ENCODE results near the gene GPC6.
A peak's percentile ranks its signal among the peaks of the same experiment; 100 is the strongest.

The GPC6 gene

GRCh38 chr13:93418398-93418797 is 191.8 kb downstream of the GPC6 start:
- Mint-ChIP-seq H3K27me3 (ENCODE audit: low read depth) (no peaks in the 10 kb centered on the region), H3K36me3 (ENCODE audit: low read depth) (no peaks in the 10 kb centered on the region), H3K4me3 (no peak overlapping the region), H3K4me1 (no peaks in the 10 kb centered on the region), H3K9me3 (no peaks in the 10 kb centered on the region), H3K27ac (no peak overlapping the region)
- TF ChIP-seq CTCF (IDR thresholded peaks at IDR 0.05; ENCODE audit: unreplicated experiment in 3 of 3) = no peak

GRCh38 chr13:93420206-93420605 is 193.6 kb downstream of the GPC6 start:
- TF ChIP-seq CTCF (IDR thresholded peaks at IDR 0.05; ENCODE audit: unreplicated experiment in 3 of 3) = no peak
- H3K9me3 Mint-ChIP-seq = no peaks in the 10 kb centered on the region
- no peak overlapping the region for H3K27ac Mint-ChIP-seq
- H3K36me3 Mint-ChIP-seq (ENCODE audit: low read depth) = no peaks in the 10 kb centered on the region
- H3K4me1 Mint-ChIP-seq = no peaks in the 10 kb centered on the region
- H3K4me3 Mint-ChIP-seq = no peak overlapping the region
- no peaks in the 10 kb centered on the region for H3K27me3 Mint-ChIP-seq (ENCODE audit: low read depth)

DNA sequence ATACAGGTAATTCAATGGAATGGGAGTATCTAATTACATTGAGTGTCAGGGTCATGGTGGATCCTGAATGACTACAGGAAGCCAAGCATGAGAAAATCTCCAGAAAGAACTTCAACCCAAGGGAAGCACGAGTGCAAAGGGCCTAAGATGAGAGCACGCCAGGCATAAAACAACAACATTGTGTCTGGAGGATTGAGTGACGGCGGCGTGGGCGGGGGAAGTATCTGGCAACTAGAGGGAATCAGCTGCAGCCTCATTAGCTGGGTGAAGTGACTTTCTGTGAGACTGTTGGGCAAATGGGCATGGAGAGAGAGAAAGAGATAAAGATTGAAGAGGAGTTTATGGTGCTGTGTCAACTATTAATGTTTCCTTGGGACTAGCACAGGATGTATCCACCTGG is 194.3 kb downstream of the GPC6 start:
- no peak overlapping the region for H3K4me3 Mint-ChIP-seq
- no peaks in the 10 kb centered on the region for H3K9me3 Mint-ChIP-seq
- no peaks in the 10 kb centered on the region for H3K36me3 Mint-ChIP-seq (ENCODE audit: low read depth)
- peak overlapping the region in 2 of 3 experiments; percentile 27 to 38 for H3K27ac Mint-ChIP-seq
- H3K27me3 Mint-ChIP-seq (ENCODE audit: low read depth) = no peaks in the 10 kb centered on the region
- H3K4me1 Mint-ChIP-seq = no peaks in the 10 kb centered on the region
- no peak for TF ChIP-seq CTCF (IDR thresholded peaks at IDR 0.05; ENCODE audit: unreplicated experiment in 3 of 3)

DNA sequence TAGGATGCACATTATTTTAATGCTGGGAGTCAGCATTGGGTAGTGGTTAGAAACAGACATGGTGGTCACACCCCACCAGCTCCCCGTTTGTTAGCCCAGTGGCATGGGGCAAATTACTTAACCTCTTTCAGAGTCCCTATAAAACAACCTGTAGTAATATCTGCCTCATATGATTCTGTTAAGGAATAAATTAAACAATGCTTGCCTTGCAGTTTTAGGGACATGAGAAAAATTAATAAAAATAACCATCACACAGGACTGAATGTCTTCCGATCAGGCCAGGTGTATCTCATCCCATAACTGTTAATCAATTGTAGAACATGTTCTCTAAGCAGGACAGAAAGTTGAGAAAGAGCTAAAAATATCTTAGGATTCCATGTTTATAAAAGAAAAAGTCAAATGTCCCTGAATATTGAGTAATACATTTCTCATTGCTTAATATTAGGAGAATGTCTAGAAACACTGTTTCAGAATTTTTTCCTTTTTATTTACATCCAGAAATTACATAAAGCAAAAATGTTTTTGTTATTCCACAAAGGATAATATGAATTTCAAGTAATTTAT is 196.5 kb downstream of the GPC6 start:
- Mint-ChIP-seq H3K36me3 (ENCODE audit: low read depth) (peaks cover 5% of the 10 kb centered on the region), H3K27ac (no peak overlapping the region), H3K4me1 (no peaks in the 10 kb centered on the region), H3K9me3 (peaks cover 3% of the 10 kb centered on the region), H3K4me3 (no peak overlapping the region), H3K27me3 (ENCODE audit: low read depth) (no peaks in the 10 kb centered on the region)
- no peak for TF ChIP-seq CTCF (IDR thresholded peaks at IDR 0.05; ENCODE audit: unreplicated experiment in 3 of 3)

DNA sequence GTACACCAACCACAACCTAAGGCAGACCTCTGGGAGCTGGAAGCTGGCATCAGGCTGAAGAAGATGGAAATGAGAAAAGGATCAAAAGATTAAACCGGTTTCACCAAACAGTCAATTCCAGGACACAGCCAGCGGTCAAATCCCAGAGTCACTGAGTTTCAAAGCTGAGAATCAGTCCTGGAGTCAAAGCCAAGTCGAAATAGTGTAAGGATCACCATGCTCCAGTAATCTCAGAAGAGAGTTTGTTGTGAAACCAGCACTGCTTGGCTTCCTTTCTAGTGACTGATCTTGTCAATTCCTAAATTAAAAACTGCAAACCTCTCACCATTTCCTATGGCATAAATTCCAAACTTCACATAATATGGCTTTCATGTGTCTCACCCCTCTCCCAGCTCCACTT is 198.8 kb downstream of the GPC6 start:
- no peaks in the 10 kb centered on the region for H3K27me3 Mint-ChIP-seq (ENCODE audit: low read depth)
- H3K27ac Mint-ChIP-seq = peak overlapping the region; percentile 39 to 81 (median 48)
- peaks cover 5% of the 10 kb centered on the region for H3K9me3 Mint-ChIP-seq
- H3K4me3 Mint-ChIP-seq = no peak overlapping the region
- no peak for TF ChIP-seq CTCF (IDR thresholded peaks at IDR 0.05; ENCODE audit: unreplicated experiment in 3 of 3)
- no peaks in the 10 kb centered on the region for H3K4me1 Mint-ChIP-seq
- peaks cover 5% of the 10 kb centered on the region for H3K36me3 Mint-ChIP-seq (ENCODE audit: low read depth)

- no peaks in the 10 kb centered on the region for H3K27me3 Mint-ChIP-seq (ENCODE audit: low read depth)
- H3K4me3 Mint-ChIP-seq = no peak overlapping the region
- no peaks in the 10 kb centered on the region for H3K4me1 Mint-ChIP-seq
- peaks cover 5% of the 10 kb centered on the region for H3K36me3 Mint-ChIP-seq (ENCODE audit: low read depth)
- no peak for TF ChIP-seq CTCF (IDR thresholded peaks at IDR 0.05; ENCODE audit: unreplicated experiment in 3 of 3)
- no peak overlapping the region for H3K27ac Mint-ChIP-seq
- peaks cover 5% of the 10 kb centered on the region for H3K9me3 Mint-ChIP-seq
These were observed 203.8 kb downstream of the GPC6 start for GRCh38 chr13:93430381-93430780.
